Activated CD4-positive, alpha-beta T cell treated with anti-CD3 and anti-CD28 coated beads, Interleukin-2, amount 50 U/mL, for 1 hour (primary cell): ENCODE measurements around the gene ABCC3.

Experiments
- DNase-seq: peaks from one replicate; pipeline ENCODE4 v3.0.0-alpha.2; 2020

The ABCC3 gene

DNA sequence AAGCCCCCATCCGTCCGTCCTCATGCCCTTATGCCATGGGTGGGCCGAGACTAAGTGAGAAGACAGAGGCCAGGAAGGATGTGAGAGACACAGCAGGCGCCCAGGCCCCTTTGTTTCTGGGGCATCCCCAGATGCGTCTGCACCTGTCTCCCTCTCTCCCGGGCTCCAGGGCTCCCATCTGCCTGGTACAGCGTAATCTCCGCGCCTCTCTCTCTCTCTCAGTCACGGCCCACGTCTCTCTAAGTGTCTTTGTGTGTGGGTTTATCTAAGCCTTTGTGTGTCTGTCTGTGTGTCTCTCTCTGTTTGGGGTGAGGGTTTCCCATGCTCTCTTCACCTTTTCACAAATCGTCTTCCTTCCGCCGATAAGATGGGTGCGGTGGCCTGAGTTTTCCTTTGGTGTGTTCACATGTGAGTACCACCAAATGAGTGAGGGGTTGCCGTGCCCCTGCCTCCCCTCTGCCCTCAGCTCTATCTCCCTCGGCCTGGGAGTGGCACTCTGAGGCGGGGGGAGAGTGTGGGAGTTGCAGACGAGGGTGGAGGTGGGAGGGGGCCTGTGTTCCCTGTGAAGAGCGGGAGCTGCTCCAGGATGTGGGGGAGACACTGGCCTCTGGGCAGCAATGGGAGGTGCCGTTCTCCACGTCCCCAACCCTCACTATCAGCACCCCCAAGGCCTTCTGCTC is 25.8 kb upstream of the ABCC3 start:
- DNase-seq, result no peak

DNA sequence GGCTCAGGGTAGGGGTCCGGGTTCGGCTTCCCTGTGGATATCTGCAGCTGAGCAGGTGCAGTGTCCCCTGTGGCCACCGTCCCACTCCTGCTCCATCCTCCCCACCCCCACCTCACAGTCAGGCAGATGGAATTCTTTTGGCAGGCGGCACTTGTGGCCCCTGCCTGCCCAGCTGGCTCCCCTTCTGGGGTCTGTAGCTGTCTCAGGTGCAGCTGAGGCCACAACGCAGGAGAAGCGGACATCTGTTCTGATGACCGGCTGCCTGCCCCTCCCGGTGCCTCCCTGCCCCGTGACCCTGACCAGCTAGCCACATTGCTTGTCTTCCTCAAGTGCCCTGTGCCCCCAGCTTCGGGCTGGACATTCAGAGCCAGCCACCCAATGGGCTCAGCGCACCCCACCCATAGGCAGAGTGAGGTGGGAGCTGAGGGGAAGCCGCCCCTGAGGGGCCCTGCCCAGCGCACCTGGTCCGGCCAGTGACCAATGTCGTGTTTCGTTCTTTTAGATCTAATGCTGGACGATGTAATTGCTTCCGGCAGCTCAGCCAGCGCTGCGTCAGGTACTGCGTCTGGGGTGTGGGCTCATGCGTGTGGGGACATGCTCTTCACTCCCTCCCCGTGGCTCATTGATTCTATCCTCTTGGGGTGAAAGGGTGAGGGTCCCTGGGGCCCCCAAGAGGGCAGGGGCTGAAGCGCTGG is 25.2 kb upstream of the ABCC3 start:
- DNase-seq, result no peak

DNA sequence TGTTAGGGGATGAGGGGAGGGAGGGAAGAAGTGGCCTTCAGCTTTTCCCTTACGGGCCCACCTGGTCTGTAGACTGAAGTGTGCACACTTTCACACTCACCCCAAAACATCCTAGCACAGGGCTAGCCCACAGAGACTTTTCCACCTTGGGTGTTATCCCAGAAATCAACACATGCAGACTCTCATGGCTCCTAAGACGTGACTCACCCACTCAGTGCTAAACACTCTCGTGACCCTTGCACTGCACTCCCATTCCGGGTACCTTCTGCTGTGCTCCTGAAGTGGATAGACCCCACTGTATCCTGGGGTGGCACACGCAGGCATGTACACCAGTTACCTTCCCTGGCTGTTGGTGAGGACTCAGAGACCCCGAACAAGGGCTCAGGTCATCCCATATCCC is 23.0 kb upstream of the ABCC3 start:
- DNase-seq, result no peak

DNA sequence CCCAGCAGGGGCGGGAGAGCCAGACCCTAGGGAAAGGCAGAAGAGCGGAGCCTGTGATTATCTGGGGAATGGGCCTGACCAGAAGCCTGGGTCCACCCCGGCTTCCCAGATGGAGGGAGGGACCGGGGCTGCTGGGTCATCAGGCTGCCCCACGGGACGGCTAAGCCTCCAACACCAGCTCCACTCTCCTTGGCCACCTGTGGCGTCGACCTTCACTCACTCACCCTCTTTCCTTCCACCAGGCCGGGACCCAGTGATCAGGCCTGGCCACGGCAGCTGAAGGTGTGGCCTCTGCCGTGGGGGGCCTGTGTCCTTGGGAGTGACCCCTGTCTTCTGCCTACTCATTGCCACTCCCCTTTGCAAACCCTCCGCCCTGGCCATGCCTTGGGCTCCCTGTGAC is 22.4 kb upstream of the ABCC3 start:
- no peak for DNase-seq

DNA sequence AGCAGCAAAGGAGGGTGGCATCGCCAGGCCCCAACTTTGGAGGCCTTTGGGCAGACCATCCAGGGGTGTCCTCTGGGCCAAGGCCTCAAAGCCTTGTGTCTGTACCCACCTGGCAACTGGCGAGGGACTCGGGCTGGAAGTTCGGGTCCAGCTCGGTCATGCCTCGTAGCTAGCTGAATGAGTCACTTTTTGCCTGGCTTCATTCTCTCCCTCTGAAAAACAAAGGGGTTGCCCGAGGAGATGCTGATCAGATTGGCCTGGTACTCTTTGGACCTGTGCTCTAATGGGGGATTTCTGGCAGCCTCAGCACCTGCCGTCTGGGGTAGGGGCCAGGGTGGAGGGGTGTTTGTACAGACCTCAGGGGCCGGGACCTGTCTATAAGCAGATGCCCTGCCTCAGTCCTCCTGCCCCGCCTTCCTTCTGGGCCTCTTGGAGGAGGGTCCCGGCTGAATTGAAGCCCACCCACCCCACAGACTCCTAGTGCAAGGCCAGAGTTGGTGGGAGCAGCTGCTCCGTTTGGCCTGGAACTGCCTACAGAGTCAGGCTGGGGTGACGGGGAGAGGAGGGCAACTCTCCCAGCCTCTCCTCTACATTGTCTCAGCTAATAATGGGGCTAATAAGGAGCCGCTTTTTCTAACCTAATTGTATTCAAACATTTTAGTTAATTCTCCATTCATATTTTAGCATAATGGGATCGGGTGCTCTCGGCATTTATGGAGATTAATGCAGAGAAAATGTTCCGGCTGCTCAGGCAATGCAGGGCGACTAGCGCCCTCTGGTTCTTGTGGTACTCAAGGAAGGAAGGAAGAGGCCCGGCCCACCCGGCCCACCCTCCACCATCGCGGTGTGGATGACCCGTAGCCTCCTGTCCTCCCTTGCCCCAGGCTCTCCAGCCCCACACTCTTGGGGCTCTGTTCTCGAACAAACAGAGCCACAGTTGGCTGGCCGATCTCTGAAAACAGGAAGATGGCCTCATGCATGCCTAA is 21.4 kb upstream of the ABCC3 start:
- no peak for DNase-seq

DNA sequence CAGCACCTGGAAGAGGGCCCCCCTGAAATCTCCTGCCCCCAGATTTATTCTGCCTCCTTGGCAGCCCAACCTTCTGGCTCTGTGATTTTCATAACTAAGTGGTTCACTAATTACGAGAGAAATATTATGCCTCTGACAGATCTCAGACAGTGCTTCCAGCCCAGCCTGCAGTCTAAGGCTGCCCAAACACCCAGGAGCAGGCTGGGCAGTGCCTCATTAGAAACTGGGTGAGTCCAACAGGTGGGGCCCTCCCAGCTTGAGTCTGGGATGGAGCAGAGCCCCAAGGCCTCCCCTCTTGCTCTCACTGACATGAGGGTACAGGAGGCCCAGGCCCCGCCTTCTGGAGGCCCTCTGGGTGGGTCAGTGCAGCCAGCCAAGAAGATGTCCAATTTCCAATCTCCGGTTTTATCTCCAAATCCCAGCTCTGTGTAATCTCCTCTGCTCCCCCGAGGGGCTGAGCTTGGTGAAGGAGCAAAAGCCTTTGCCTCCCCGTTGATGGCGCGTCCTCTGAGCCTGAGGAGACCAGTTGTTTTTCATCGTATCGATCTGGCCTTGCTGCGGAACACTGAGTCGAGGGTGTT is 20.1 kb upstream of the ABCC3 start:
- DNase-seq, result no peak

DNA sequence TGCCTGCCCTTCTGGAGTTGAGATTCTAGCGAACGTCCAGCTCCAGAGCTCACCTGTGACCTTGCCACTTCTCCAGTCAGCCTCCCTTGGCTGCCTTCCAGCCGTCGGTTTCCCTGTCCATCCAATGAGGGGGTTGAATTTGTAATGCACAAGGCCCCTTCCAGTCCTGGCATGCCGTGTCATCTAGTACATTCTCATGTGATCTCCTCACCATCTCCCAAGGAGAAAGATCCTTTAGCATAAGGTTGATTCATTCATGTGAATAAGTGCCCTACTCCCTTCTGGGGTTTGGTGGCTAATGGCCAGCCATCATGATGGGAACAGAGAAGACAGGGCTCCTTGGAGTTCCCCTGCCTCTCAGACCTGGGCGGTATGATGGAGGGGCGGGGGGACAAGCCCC is 18.9 kb upstream of the ABCC3 start:
- no peak for DNase-seq

DNA sequence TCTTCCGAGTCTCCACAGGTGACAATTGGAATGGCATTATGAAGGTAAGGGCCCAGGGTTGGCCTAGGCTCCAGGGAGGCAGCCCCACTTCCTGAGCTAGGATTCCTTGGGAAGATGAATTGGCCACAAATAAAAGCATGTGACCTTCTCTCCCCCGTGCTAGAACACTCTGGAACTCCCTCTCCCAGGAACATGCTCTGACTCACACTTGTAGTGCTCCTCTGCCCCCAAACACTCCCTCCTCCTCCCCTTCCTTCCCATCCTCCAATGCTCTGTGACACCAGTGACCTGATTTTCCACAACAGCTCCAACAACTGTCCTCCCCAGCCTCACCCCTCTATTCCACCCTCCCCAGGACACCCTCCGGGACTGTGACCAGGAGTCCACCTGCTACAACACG is 16.4 kb upstream of the ABCC3 start:
- DNase-seq, result no peak

DNA sequence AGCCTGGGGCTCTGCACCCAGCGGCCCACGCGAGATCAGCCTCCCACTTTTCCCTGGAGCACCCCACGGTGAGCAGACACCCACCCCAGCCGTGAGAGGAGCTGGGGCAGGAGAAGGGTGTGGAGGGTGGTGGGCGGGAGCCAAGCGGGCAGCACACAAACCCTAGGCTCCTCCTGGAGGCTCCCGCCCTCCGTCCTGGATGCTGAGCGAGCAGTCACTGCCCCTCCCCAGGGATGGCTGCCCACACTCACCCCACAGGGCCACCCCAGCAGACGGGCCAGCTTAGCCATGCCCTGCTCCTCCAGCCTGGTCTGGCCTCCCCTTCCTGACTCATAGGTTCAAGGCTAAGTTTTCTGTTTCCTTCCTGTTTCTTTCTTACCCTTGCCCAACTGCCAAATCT is 15.7 kb upstream of the ABCC3 start:
- no peak for DNase-seq

DNA sequence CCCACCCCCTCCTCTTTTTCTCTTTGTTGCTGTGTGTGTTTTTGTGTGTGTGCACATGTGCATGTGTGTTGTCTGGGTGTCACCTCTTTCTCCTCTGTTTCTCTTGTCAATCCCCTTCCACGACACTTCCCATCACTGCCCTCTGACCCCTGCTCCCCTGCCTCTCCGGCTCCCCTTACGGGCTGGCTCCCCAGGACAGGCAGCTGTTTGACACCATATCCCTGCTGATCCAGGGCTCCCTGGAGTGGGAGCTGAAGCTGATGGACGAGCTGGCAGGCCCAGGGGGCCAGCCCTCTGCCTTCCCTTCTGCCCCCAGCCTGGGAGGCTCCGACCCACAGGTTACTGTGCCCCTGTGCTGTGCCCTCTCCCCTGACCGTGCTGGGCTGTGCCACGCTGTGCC is 15.2 kb upstream of the ABCC3 start:
- DNase-seq, result no peak

DNA sequence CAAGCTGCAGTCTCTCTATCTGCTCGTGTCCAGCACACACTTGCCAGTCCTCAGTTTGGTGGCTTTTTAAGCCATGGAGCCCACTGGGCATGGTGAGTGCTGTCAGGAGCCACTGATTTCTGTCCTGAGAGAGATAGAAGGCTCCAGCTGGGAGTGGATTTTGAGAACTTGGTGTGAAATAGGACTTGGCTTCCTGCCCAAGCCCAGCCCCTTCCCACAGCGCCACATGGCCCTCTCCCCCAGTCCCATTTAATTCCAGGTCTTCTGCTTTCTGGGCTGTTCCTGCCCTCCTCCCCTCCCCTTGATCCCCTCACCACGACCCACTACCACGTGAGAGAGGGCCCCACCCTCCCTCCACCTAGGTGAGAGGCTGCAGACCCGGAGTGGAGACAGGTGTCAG is 14.4 kb upstream of the ABCC3 start:
- no peak for DNase-seq

DNA sequence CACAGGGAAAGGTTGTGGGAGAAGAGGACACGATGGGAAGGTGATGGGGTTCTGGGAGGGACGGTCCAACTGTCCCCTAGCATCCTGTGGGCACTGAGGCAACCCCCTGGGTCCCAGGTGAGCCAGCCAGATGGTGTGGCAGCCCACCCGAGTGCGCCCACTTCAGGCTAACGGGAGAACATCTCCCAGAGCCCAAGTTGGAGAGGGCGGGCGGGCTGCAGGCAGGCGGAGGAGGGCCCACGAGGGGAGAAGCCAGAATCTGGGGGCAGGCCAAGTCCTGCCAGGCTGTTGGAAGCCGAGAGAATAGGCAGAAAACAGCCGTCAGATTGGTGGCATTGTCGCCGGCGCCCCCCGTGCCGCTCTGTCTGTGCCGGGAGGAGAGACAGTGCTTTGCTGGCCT is 13.8 kb upstream of the ABCC3 start:
- no peak for DNase-seq

DNA sequence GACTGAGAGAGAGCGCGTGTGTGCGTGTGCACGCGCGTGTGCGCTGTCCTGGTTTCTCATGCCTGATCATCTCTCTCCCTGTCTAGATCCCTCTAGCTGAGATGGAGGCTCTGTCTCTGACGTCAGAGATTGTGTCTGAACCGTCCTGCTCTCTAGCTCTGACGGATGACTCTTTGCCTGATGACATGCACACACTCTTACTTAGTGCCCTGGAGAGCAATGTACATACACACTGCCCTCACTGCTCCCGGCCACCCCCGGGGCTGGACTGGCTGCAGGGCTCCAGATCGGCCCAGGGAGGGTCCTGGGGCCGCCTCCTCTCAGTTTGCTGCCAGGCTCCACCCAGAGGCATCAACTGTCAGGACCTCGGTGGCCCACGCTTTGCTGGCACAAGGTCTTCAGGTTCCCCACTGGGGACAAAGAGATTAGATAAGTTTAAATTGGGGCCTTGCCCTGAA is 13.1 kb upstream of the ABCC3 start:
- DNase-seq, result no peak

DNA sequence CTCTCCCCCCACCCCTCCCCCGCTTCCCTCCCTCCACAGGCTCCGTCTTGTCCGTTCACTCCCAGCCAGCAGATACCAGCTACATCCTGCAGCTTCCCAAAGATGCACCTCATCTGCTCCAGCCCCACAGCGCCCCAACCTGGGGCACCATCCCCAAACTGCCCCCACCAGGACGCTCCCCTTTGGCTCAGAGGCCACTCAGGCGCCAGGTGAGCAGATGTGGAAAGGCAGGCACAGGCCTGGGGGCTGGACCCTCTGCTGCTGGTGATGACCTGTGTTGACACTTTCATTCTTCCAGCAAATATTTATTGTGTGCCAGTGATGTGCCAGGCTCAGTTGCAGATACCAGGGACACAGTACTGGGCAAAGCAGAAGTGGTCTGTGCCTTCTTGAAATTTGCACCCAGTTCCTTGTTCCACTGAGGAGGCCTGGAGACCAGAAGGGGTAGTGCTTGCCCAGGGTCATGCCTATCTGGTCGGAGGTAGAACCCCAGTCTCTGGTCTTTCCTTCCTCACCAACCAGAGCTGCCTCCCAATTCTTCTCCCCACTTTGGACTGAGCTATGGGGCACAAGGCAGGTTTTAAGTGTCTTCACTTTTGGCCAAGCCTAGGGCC is 10.3 kb upstream of the ABCC3 start:
- DNase-seq, result no peak

DNA sequence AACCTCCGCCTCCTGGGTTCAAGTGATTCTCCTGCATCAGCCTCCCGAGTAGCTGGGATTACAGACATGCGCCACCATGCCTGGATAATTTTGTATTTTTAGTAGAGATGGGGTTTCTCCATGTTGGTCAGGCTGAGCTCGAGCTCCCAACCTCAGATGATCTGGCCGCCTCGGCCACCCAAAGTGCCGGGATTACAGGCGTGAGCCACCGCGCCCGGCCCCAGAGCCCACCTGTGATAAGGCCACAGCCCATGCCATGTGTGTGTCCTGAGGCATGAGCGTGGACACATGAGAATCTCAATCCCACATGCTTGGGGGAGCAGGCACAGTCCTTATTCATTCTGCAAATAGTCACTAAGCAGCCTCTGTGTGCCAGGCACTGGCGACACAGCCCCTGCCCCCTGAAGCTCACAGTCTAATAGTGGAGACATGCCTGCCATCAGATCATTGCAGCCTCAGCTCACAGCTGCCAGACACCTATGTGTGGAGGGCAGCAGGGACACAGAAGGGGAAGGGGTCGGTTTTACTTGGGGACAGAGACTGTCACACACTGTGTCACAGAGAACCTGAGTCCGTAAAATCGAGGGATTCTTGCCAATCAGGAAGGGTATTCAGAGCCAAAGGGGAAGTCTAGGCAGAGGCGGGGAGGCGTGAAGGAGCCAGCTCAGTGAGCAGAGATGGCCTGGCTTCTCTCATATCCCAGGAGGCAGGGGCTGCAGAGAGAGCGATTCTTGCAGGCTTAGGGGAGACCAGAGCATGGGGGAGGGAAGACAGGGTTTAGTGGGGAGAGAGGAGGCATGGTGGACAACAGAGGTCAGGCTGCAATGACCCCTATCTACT is 9.4 kb upstream of the ABCC3 start:
- no peak for DNase-seq

DNA sequence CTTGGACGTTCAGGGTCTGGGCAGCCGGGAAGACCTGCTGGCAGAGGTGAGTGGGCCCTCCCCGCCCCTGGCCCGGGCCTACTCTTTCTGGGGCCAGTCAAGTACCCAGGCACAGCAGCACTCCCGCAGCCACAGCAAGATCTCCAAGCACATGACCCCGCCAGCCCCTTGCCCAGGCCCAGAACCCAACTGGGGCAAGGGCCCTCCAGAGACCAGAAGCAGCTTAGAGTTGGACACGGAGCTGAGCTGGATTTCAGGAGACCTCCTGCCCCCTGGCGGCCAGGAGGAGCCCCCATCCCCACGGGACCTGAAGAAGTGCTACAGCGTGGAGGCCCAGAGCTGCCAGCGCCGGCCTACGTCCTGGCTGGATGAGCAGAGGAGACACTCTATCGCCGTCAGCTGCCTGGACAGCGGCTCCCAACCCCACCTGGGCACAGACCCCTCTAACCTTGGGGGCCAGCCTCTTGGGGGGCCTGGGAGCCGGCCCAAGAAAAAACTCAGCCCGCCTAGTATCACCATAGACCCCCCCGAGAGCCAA is 8.6 kb upstream of the ABCC3 start:
- peak; percentile 62 for DNase-seq

DNA sequence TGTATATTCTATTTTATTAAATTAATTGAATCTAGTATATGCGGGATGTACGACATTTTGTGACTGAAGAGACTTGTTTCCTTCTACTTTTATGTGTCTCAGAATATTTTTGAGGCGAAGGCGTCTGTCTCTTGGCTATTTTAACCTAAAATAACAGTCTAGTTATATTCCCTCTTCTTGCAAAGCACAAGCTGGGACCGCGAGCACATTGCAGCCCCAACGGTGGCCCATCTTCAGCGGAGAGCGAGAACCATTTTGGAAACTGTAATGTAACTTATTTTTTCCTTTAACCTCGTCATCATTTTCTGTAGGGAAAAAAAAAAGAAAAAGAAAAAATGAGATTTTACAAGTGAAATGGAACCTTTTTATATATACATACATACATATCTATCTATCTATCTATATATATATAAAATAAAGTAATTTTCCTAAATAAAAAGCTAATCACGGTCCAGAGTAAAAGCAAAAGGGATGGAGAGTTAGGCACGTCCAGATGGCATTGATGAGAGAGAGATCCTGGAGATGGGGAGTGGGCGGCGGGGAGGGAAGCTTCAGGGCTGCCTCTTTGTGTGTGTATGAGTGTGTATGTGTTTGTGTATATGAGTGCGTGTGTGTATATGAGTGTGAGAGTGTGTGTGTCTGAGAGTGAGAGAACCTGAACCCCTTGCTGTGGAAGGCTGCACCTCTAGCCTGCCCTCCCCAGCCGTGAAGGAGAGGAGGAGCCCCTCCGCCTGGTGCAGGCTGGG is 7.5 kb upstream of the ABCC3 start:
- DNase-seq, result no peak

DNA sequence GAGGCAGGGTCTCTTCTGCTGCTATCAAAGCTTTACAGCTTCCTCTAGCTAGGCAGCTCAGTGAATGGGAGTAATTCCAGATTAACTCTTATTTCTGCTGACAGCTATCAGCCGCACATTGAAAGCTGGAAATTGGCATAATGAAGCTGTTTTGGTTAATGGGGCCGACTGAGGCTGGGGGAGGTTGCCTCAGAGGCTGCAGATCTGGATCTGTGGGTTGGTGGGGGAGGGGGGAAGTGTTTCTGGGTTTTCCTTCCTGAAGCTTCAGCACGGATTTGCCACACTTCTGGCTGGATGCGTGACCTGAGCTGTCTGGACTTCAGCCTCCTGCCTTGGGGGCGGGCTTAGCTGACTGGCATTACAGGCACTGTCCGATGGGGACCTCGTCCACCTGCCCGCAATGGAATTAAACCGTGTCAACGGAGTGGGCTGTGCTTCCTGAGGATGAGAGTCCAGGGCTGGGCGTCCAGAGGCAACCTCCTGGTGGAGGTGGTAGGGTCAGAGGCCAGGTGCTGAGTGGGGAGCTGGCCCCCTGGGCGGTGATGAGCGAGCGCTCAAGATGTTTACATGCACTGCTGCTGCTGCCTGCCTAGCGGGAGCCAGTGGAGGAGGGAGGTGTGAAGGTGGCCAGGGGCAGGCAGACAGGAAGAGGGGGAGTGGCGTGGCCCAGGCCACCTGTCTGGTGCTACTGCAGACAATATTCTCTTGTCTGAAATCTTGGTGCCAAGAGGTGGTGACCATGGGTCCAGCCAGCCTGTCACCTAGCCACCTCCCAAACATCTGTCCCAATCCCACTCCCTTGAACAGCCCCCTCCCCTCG is 6.7 kb upstream of the ABCC3 start:
- DNase-seq, result no peak

DNA sequence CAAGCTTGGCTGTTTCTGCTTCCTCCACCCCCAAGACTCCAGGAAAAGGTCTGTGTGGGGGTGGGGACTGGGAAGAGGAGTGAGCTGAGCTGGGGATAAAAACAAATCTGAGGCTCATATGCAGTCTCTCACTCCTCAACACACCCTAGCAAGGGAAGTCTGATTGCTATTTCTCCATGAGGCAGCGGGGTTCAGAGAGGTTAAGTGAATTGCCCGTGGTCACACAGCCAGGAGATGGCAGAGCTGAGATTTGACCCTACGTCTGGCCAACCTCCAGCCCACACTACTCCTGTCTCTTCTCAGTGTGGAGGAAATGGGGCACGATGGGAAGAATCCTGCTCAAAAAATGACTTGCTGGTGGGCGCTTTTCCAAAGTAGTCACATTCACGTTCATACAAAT is 4.8 kb upstream of the ABCC3 start:
- DNase-seq, result no peak
